K562 (cell line): ENCODE results near the gene TRIOBP. TPM values are rescaled to one million over a fixed set of nuclear protein-coding genes. Genes with fewer than 3 reads are reported as not detected.

Source experiments
- ATAC-seq: fragments of 200-7000 bp; cut with Tn5 transposase; 3 replicates; pipeline ENCODE4 v1.9.1; 2020; ENCODE audit warnings: moderate library complexity
- BruUV-seq: library from RNA; stranded (reverse); fragments of 400-500 nt; replicated peaks from 2 replicates; lab custom pipeline; 2021; lab: Mats Ljungman, UMichigan
- CTCF ChIA-PET: fragments of 300-600 bp; formaldehyde crosslinking; extraction: SDS; loops from one replicate; lab custom pipeline; 2021; ENCODE audit warnings: low intra/inter-chr PET ratio; lab: Yijun Ruan, JAX
- POLR2A ChIA-PET: fragments of 300-600, 350-650 bp; sonication (Branson Sonifier 250); formaldehyde crosslinking; extraction: SDS; loops from one replicate; lab custom pipeline; 2021; ENCODE audit warnings: antibody characterized with exemption, inconsistent platforms; lab: Yijun Ruan, JAX
- DNase-seq, 4 experiments: peaks; one replicate each; pipeline versions ENCODE4 v3.0.0 to v3.0.0-alpha.2; 2011 to 2018; ENCODE audit warnings: low spot score in 3 of 4, mixed read lengths in 3 of 4; ENCODE audit errors: extremely low read depth in 1 of 4
- FAIRE-seq: peaks from 2 replicates; lab custom pipeline; 2011; peaks lifted over from hg19 to GRCh38; lab: Jason Lieb, UNC
- H2AFZ ChIP-seq: 2 replicates; pipeline ENCODE4 v1.6.0; 2011; ENCODE audit warnings: low read depth, low read length, control low read depth, inconsistent platforms
- H3K27ac ChIP-seq: fragments of 200-600 bp; 3 replicates; pipeline ENCODE4 v1.8.0; 2011; ENCODE audit warnings: low read depth, mild to moderate bottlenecking, control low read depth, inconsistent platforms, low read length, moderate library complexity, mixed read lengths; ENCODE audit errors: extremely low read depth
- H3K27me3 ChIP-seq, 2 experiments: fragments of 300-600 bp in 1 of 2; 2 replicates in 1 of 2; 3 replicates in 1 of 2; pipeline versions ENCODE4 v1.6.0 to v1.8.0; 2011; ENCODE audit warnings: inconsistent platforms in 2 of 2, low read length in 2 of 2, mild to moderate bottlenecking in 1 of 2, mixed read lengths in 1 of 2, moderate library complexity in 1 of 2; ENCODE audit not compliant: control insufficient read depth in 2 of 2, insufficient read depth in 2 of 2
- H3K36me3 ChIP-seq: fragments of 300-600 bp; 3 replicates; pipeline ENCODE4 v1.8.0; 2011; ENCODE audit warnings: mild to moderate bottlenecking, low read length, inconsistent platforms; ENCODE audit not compliant: control insufficient read depth, insufficient read depth
- H3K4me1 ChIP-seq, 2 experiments: fragments of 200-600 bp in 1 of 2; replicated peaks in 1 of 2; 2 replicates in 1 of 2; 3 replicates in 1 of 2; pipeline versions ENCODE4 v1.5.1 to v1.8.0; 2011; ENCODE audit warnings: inconsistent platforms in 2 of 2, low read length in 2 of 2, mild to moderate bottlenecking in 1 of 2, mixed read lengths in 1 of 2, moderate library complexity in 1 of 2; ENCODE audit not compliant: control insufficient read depth in 2 of 2, insufficient read depth in 2 of 2
- H3K4me2 ChIP-seq: 2 replicates; pipeline ENCODE4 v1.6.1; 2011; ENCODE audit warnings: low read length, control low read depth, inconsistent platforms, mixed read lengths; ENCODE audit not compliant: insufficient read depth
- H3K4me3 ChIP-seq: fragments of 200-600 bp; sonication (generic), shearing (Covaris generic); 2 replicates; pipeline ENCODE4 v1.5.1; 2016; ENCODE audit warnings: control low read depth, inconsistent platforms
- H3K79me2 ChIP-seq: fragments of 200-600 bp; 3 replicates; pipeline ENCODE4 v1.8.0; 2011; ENCODE audit warnings: low read length, inconsistent platforms; ENCODE audit not compliant: control insufficient read depth, insufficient read depth
- H3K9ac ChIP-seq, 2 experiments: 2 replicates each; pipeline versions ENCODE4 v1.6.0 to v1.6.1; 2011; ENCODE audit warnings: low read depth in 2 of 2, low read length in 2 of 2, control low read depth in 1 of 2, inconsistent platforms in 1 of 2, mild to moderate bottlenecking in 1 of 2, mixed read lengths in 1 of 2; ENCODE audit not compliant: insufficient read depth in 1 of 2
- H3K9me1 ChIP-seq: one replicate; pipeline ENCODE4 v1.6.0; 2011; ENCODE audit warnings: inconsistent platforms, mild to moderate bottlenecking, low read length, moderate library complexity; ENCODE audit not compliant: control insufficient read depth, insufficient read depth
- H3K9me3 ChIP-seq: replicated peaks from 2 replicates; pipeline ENCODE4 v1.5.1; 2011; ENCODE audit warnings: low read depth, low read length, inconsistent platforms; ENCODE audit not compliant: control insufficient read depth, insufficient read depth
- H4K20me1 ChIP-seq: replicated peaks from 2 replicates; pipeline ENCODE4 v1.6.1; 2011; ENCODE audit warnings: low read length, inconsistent platforms, mixed read lengths; ENCODE audit not compliant: control insufficient read depth, insufficient read depth
- GABPA ChIP-seq: fragments of 200-800 bp; sonication (Bioruptor generic); conservative IDR thresholded peaks from 2 replicates; pipeline ENCODE4 v1.6.1; 2016; ENCODE audit warnings: low read depth, missing genetic modification characterization, missing compliant biosample characterization
- KAT7 ChIP-seq: sonication (generic); formaldehyde crosslinking; IDR thresholded peaks from 2 replicates; pipeline ENCODE4 v1.8.0; 2022; ENCODE audit warnings: missing genetic modification reagents, mild to moderate bottlenecking, borderline replicate concordance
- MTF1 ChIP-seq: fragments of 250-450 bp; sonication (Bioruptor Pico); IDR thresholded peaks from 2 replicates; pipeline ENCODE4 v1.9.0; 2021; ENCODE audit warnings: moderate library complexity, mild to moderate bottlenecking, inconsistent platforms, borderline replicate concordance
- POLR2G ChIP-seq: fragments of 200-400 bp; formaldehyde crosslinking; IDR thresholded peaks from 2 replicates; pipeline ENCODE4 v1.6.1; 2017; ENCODE audit warnings: low read depth, mild to moderate bottlenecking, antibody characterized with exemption, low read length, moderate library complexity
- ZBTB33 ChIP-seq: sonication (generic); formaldehyde crosslinking; IDR thresholded peaks from 2 replicates; pipeline ENCODE4 v1.8.1; 2023; ENCODE audit warnings: mild to moderate bottlenecking, missing genetic modification reagents
- WGBS: fragments of 100-300 bp; shearing (Covaris generic); methylation state at CpG from one replicate; pipeline ENCODE4 v1.1.6; 2016; ENCODE audit warnings: low coverage, mixed read lengths; ENCODE audit not compliant: insufficient coverage; ENCODE audit errors: missing lambda C conversion rate; 5-methylcytosine and 5-hydroxymethylcytosine counted together
- in situ Hi-C: fragments of 300-500 bp; cut with MboI; formaldehyde crosslinking; loops from 4 replicates; pipeline ENCODE4 v1.15.0; 2018; ENCODE audit warnings: inconsistent platforms, mixed read lengths
- intact Hi-C: fragments of 100-400 bp; cut with micrococcal nuclease; formaldehyde crosslinking; loops from 2 replicates; pipeline ENCODE4 v1.14.2; 2022
- polyA plus RNA-seq, 8 experiments: library from polyadenylated mRNA; depleted of rRNA in 4 of 8; stranded (reverse) in 5 of 8; unstranded in 3 of 8; fragments of >200 nt; fragmentation: Nextera tagmentation in 2 of 8; fragmentation: Illumina TruSeq in 1 of 8; extraction: Ambion mirVana in 2 of 8; extraction: Trizol in 1 of 8; gene quantifications; 2 replicates each; pipeline versions ENCODE4 v1.2.1 to v1.2.3, GENCODE V29; 2011 to 2014; ENCODE audit warnings: inconsistent platforms in 1 of 8, missing spikeins in 1 of 8
- small RNA-seq: library from RNA; depleted of rRNA; stranded (forward); fragments of <200 nt; gene quantifications from one replicate; pipeline ENCODE3, GENCODE V24; 2014
- total RNA-seq, 7 experiments: library from RNA; depleted of rRNA in 6 of 7; stranded (reverse); fragments of >200 nt in 6 of 7; fragmentation: Illumina TruSeq in 2 of 7; extraction: Trizol in 2 of 7; gene quantifications; 2 replicates each; pipeline versions ENCODE4 v1.2.1 to v1.2.3, GENCODE V29; 2011 to 2021; ENCODE audit warnings: low replicate concordance in 1 of 7

TRIOBP gene
- total and polyA plus RNA-seq, 9 of the 15 experiments (the other 6 are each of a cell fraction or from before 2014, with no cell fraction given), result 0.24 to 13.8 (median 5.5) TPM

GRCh38 chr22:37823134-37823985, 126.5 kb downstream of the TRIOBP start, which contains the start of gene GALR3 (continued):
- TF ChIP-seq POLR2G, result peak; percentile 32; the same call in 1 of the 2 replicates

GRCh38 chr22:37824674-37825641, 128.1 kb downstream of the TRIOBP start:
- no peaks in the 10 kb centered on the region for H3K9me3 ChIP-seq
- H3K9me1 ChIP-seq, result no peaks in the 10 kb centered on the region
- intact Hi-C loops (no loop called here), in situ Hi-C loops (no loop called here)
- no peak overlapping the region for H3K9ac ChIP-seq
- H3K4me3 ChIP-seq, result no peak overlapping the region
- H3K36me3 ChIP-seq, result 0 out of 3 replicates have a peak, but pooled peaks cover 7% of the 10 kb centered on the region
- CTCF ChIA-PET, result no interaction called here
- TF ChIP-seq KAT7, result no peak
- no peak for TF ChIP-seq MTF1
- peak; percentile 10; the same call in 1 of the 2 replicates for TF ChIP-seq ZBTB33
- no peak for TF ChIP-seq GABPA (tag)
- TF ChIP-seq POLR2G, result peak; percentile 47
- 96% methylated on average over 32 of the region's 135 CpGs for WGBS
- no peak overlapping the region for H3K4me2 ChIP-seq
- H3K4me1 ChIP-seq, result peaks cover 0 to 8% of the 10 kb centered on the region in 2 experiments; a peak in 3 of 5 replicates
- H2AFZ ChIP-seq, result no peak overlapping the region
- FAIRE-seq (no peak), ATAC-seq (no peak), DNase-seq (no peak)
- POLR2A ChIA-PET, result interaction anchor here (0.6 kb wide), 1 partner anchor 10 kb away, joined by 5 read pairs; no protein-coding TSS in a partner anchor
- no peaks in the 10 kb centered on the region for H4K20me1 ChIP-seq
- no TSS peak for BruUV-seq
- no peak overlapping the region for H3K27ac ChIP-seq
- H3K27me3 ChIP-seq, result no peaks in the 10 kb centered on the region
- no peaks in the 10 kb centered on the region for H3K79me2 ChIP-seq

Small RNAs within 50 kb of the gene (small RNA-seq; reads per million reads assigned to genes)
- not detected for gene RN7SL385P

Other genes with a start within 250 kb of the TRIOBP start
Only the 7 nearest of the 14 such genes appear.
- gene LGALS2, start 117.0 kb upstream of the TRIOBP start, total RNA-seq (2014; rRNA removed), result not detected in 2 replicates
- not detected in 2 replicates for gene LGALS2, start 117.0 kb upstream of the TRIOBP start, total RNA-seq (2014; rRNA removed; fragmentation: Illumina TruSeq; extraction: Trizol)
- not detected in 2 replicates for gene LGALS2, start 117.0 kb upstream of the TRIOBP start, total RNA-seq (2015; rRNA removed; fragmentation: Illumina TruSeq; extraction: Trizol)
- not detected in 2 replicates for gene LGALS2, start 117.0 kb upstream of the TRIOBP start, total RNA-seq (2021)
- not detected in 2 replicates for gene LGALS2, start 117.0 kb upstream of the TRIOBP start, polyA plus RNA-seq (2011; rRNA removed)
- gene LGALS2, start 117.0 kb upstream of the TRIOBP start, polyA plus RNA-seq (2014; fragmentation: Illumina TruSeq; extraction: Trizol), result not detected in 2 replicates
- not detected for gene LGALS2, start 117.0 kb upstream of the TRIOBP start, polyA plus RNA-seq (2014; fragmentation: Nextera tagmentation; extraction: Ambion mirVana)
- not detected in 2 replicates for gene LGALS2, start 117.0 kb upstream of the TRIOBP start, polyA plus RNA-seq (2014; rRNA removed)
- 48.0 and 51.3 TPM in 2 replicates for gene GGA1, start 88.2 kb upstream of the TRIOBP start, total RNA-seq (2014; rRNA removed)
- gene GGA1, start 88.2 kb upstream of the TRIOBP start, total RNA-seq (2014; rRNA removed; fragmentation: Illumina TruSeq; extraction: Trizol), result 19.7 and 24.2 TPM in 2 replicates
- gene GGA1, start 88.2 kb upstream of the TRIOBP start, total RNA-seq (2015; rRNA removed; fragmentation: Illumina TruSeq; extraction: Trizol), result 29.9 and 31.1 TPM in 2 replicates
- 57.1 and 61.3 TPM in 2 replicates for gene GGA1, start 88.2 kb upstream of the TRIOBP start, total RNA-seq (2021)
- 50.4 and 53.3 TPM in 2 replicates for gene GGA1, start 88.2 kb upstream of the TRIOBP start, polyA plus RNA-seq (2011; rRNA removed)
- 31.6 and 42.5 TPM in 2 replicates for gene GGA1, start 88.2 kb upstream of the TRIOBP start, polyA plus RNA-seq (2014; fragmentation: Illumina TruSeq; extraction: Trizol)
- 1 to 10 TPM; 1.5 to 1.9 TPM for gene GGA1, start 88.2 kb upstream of the TRIOBP start, polyA plus RNA-seq (2014; fragmentation: Nextera tagmentation; extraction: Ambion mirVana)
- gene GGA1, start 88.2 kb upstream of the TRIOBP start, polyA plus RNA-seq (2014; rRNA removed), result 69.5 and 71.3 TPM in 2 replicates
- gene SH3BP1, start 57.4 kb upstream of the TRIOBP start, total RNA-seq (2014; rRNA removed), result 18.6 and 21.2 TPM in 2 replicates
- gene SH3BP1, start 57.4 kb upstream of the TRIOBP start, total RNA-seq (2014; rRNA removed; fragmentation: Illumina TruSeq; extraction: Trizol), result 7.4 and 9.7 TPM in 2 replicates
- gene SH3BP1, start 57.4 kb upstream of the TRIOBP start, total RNA-seq (2015; rRNA removed; fragmentation: Illumina TruSeq; extraction: Trizol), result 9.3 and 9.4 TPM in 2 replicates
- 29.9 and 36.2 TPM in 2 replicates for gene SH3BP1, start 57.4 kb upstream of the TRIOBP start, total RNA-seq (2021)
- 11.5 and 14.9 TPM in 2 replicates for gene SH3BP1, start 57.4 kb upstream of the TRIOBP start, polyA plus RNA-seq (2011; rRNA removed)
- 32.1 and 36.0 TPM in 2 replicates for gene SH3BP1, start 57.4 kb upstream of the TRIOBP start, polyA plus RNA-seq (2014; fragmentation: Illumina TruSeq; extraction: Trizol)
- under 1 TPM; 0.10 to 0.17 TPM for gene SH3BP1, start 57.4 kb upstream of the TRIOBP start, polyA plus RNA-seq (2014; fragmentation: Nextera tagmentation; extraction: Ambion mirVana)
- gene SH3BP1, start 57.4 kb upstream of the TRIOBP start, polyA plus RNA-seq (2014; rRNA removed), result 8.7 and 10.4 TPM in 2 replicates
- 38.8 and 55.8 TPM in 2 replicates for gene PDXP, start 38.3 kb upstream of the TRIOBP start, total RNA-seq (2014; rRNA removed)
- 27.6 and 29.0 TPM in 2 replicates for gene PDXP, start 38.3 kb upstream of the TRIOBP start, total RNA-seq (2014; rRNA removed; fragmentation: Illumina TruSeq; extraction: Trizol)
- gene PDXP, start 38.3 kb upstream of the TRIOBP start, total RNA-seq (2015; rRNA removed; fragmentation: Illumina TruSeq; extraction: Trizol), result 30.9 and 32.5 TPM in 2 replicates
- gene PDXP, start 38.3 kb upstream of the TRIOBP start, total RNA-seq (2021), result 47.5 and 50.0 TPM in 2 replicates
- 42.8 and 51.4 TPM in 2 replicates for gene PDXP, start 38.3 kb upstream of the TRIOBP start, polyA plus RNA-seq (2011; rRNA removed)
- 54.2 and 62.3 TPM in 2 replicates for gene PDXP, start 38.3 kb upstream of the TRIOBP start, polyA plus RNA-seq (2014; fragmentation: Illumina TruSeq; extraction: Trizol)
- gene PDXP, start 38.3 kb upstream of the TRIOBP start, polyA plus RNA-seq (2014; fragmentation: Nextera tagmentation; extraction: Ambion mirVana), result 10 to 100 TPM in 1 of 2 experiments, 1 to 10 TPM in 1; 7.9 to 11.8 TPM
- gene PDXP, start 38.3 kb upstream of the TRIOBP start, polyA plus RNA-seq (2014; rRNA removed), result 45.7 and 47.8 TPM in 2 replicates
- 373 and 487 TPM in 2 replicates for gene LGALS1, start 21.4 kb upstream of the TRIOBP start, total RNA-seq (2014; rRNA removed)
- 94.3 and 160 TPM in 2 replicates for gene LGALS1, start 21.4 kb upstream of the TRIOBP start, total RNA-seq (2014; rRNA removed; fragmentation: Illumina TruSeq; extraction: Trizol)
- 455 and 466 TPM in 2 replicates for gene LGALS1, start 21.4 kb upstream of the TRIOBP start, total RNA-seq (2015; rRNA removed; fragmentation: Illumina TruSeq; extraction: Trizol)
- 330 and 373 TPM in 2 replicates for gene LGALS1, start 21.4 kb upstream of the TRIOBP start, total RNA-seq (2021)
- gene LGALS1, start 21.4 kb upstream of the TRIOBP start, polyA plus RNA-seq (2011; rRNA removed), result 800 and 995 TPM in 2 replicates
- gene LGALS1, start 21.4 kb upstream of the TRIOBP start, polyA plus RNA-seq (2014; fragmentation: Illumina TruSeq; extraction: Trizol), result 189 and 298 TPM in 2 replicates
- gene LGALS1, start 21.4 kb upstream of the TRIOBP start, polyA plus RNA-seq (2014; fragmentation: Nextera tagmentation; extraction: Ambion mirVana), result 100 to 1,000 TPM; 240 to 301 TPM
- 474 and 680 TPM in 2 replicates for gene LGALS1, start 21.4 kb upstream of the TRIOBP start, polyA plus RNA-seq (2014; rRNA removed)
- gene NOL12, start 10.7 kb upstream of the TRIOBP start, total RNA-seq (2014; rRNA removed), result 40.9 and 42.2 TPM in 2 replicates
- 8.4 and 13.9 TPM in 2 replicates for gene NOL12, start 10.7 kb upstream of the TRIOBP start, total RNA-seq (2014; rRNA removed; fragmentation: Illumina TruSeq; extraction: Trizol)
- gene NOL12, start 10.7 kb upstream of the TRIOBP start, total RNA-seq (2015; rRNA removed; fragmentation: Illumina TruSeq; extraction: Trizol), result 29.1 and 33.7 TPM in 2 replicates
- gene NOL12, start 10.7 kb upstream of the TRIOBP start, total RNA-seq (2021), result 26.8 and 28.5 TPM in 2 replicates
- gene NOL12, start 10.7 kb upstream of the TRIOBP start, polyA plus RNA-seq (2011; rRNA removed), result 17.2 and 19.8 TPM in 2 replicates
- 33.6 and 34.3 TPM in 2 replicates for gene NOL12, start 10.7 kb upstream of the TRIOBP start, polyA plus RNA-seq (2014; fragmentation: Illumina TruSeq; extraction: Trizol)
- gene NOL12, start 10.7 kb upstream of the TRIOBP start, polyA plus RNA-seq (2014; fragmentation: Nextera tagmentation; extraction: Ambion mirVana), result 10 to 100 TPM in 1 of 2 experiments, 1 to 10 TPM in 1; 2.8 to 10.5 TPM
- 40.8 and 41.4 TPM in 2 replicates for gene NOL12, start 10.7 kb upstream of the TRIOBP start, polyA plus RNA-seq (2014; rRNA removed)
- 69.9 and 81.1 TPM in 2 replicates for gene GCAT, start 110.9 kb downstream of the TRIOBP start, total RNA-seq (2014; rRNA removed)
- 9.3 and 13.6 TPM in 2 replicates for gene GCAT, start 110.9 kb downstream of the TRIOBP start, total RNA-seq (2014; rRNA removed; fragmentation: Illumina TruSeq; extraction: Trizol)
- 26.4 TPM in 2 replicates for gene GCAT, start 110.9 kb downstream of the TRIOBP start, total RNA-seq (2015; rRNA removed; fragmentation: Illumina TruSeq; extraction: Trizol)
- 61.7 and 63.4 TPM in 2 replicates for gene GCAT, start 110.9 kb downstream of the TRIOBP start, total RNA-seq (2021)
- 21.1 and 31.0 TPM in 2 replicates for gene GCAT, start 110.9 kb downstream of the TRIOBP start, polyA plus RNA-seq (2011; rRNA removed)
- gene GCAT, start 110.9 kb downstream of the TRIOBP start, polyA plus RNA-seq (2014; fragmentation: Illumina TruSeq; extraction: Trizol), result 31.8 and 50.7 TPM in 2 replicates
- gene GCAT, start 110.9 kb downstream of the TRIOBP start, polyA plus RNA-seq (2014; fragmentation: Nextera tagmentation; extraction: Ambion mirVana), result 1 to 10 TPM; 1.9 to 5.3 TPM
- gene GCAT, start 110.9 kb downstream of the TRIOBP start, polyA plus RNA-seq (2014; rRNA removed), result 57.7 and 57.8 TPM in 2 replicates